ENCODE measurements around the gene EPHA2. TPM values are rescaled to one million over a fixed set of nuclear protein-coding genes. Genes with fewer than 3 reads are reported as not detected.

The EPHA2 gene
- total RNA-seq, 2 experiments from 2014 or later = 0.15 TPM; not detected in 1

- Histone ChIP-seq H3K27ac (ENCODE audit: low read depth, low read length, poor library complexity, severe bottlenecking) (no peak overlapping the region), H3K4me2 (ENCODE audit: low read length) (no peak overlapping the region), H3K4me3 (ENCODE audit: low read depth, low read length, poor library complexity, severe bottlenecking) (no peak overlapping the region), H3K79me2 (ENCODE audit: insufficient read depth, low read depth, low read length) (no peaks in the 10 kb centered on the region), H3K9me2 (ENCODE audit: insufficient read depth, low read length) (no peaks in the 10 kb centered on the region), H3K36me3 (ENCODE audit: insufficient read depth, low read length) (no peaks in the 10 kb centered on the region), H3K4me1 (ENCODE audit: insufficient read depth, low read length, poor library complexity, severe bottlenecking) (no peaks in the 10 kb centered on the region), H2AFZ (ENCODE audit: low read length) (no peak overlapping the region), H4K20me1 (ENCODE audit: insufficient read depth, low read length) (no peaks in the 10 kb centered on the region), H3K9me3 (ENCODE audit: low read length) (no peaks in the 10 kb centered on the region)
- intact Hi-C loops (cut with micrococcal nuclease; ENCODE audit: unreplicated experiment) = loop anchor here (5.0 to 10.0 kb wide), 2 partner anchors 172 to 185 kb away; partner anchors contain the start of gene SRARP
- no peak for DNase-seq (ENCODE audit: low spot score)
- BruUV-seq (replicated peaks) = no TSS peak
- POLR2A ChIA-PET = no interaction called here
- CTCF ChIA-PET (ENCODE audit: unreplicated experiment) = interaction anchor here (1.3 kb wide), 1 partner anchor 107 kb away, joined by 3 read pairs; no protein-coding TSS in a partner anchor
- TF ChIP-seq CTCF (conservative IDR thresholded peaks at IDR 0.05; ENCODE audit: low read length) (no peak), EZH2phosphoT487 (IDR thresholded peaks at IDR 0.05; ENCODE audit: borderline replicate concordance, low read depth, low read length) (no peak)
Observed at GRCh38 chr1:16189921-16190621, 34.2 kb upstream of the EPHA2 start.

- CTCF ChIA-PET (ENCODE audit: unreplicated experiment) = interaction anchor here (1.4 kb wide), 1 partner anchor 110 kb away, joined by 7 read pairs; no protein-coding TSS in a partner anchor
- H3K4me1 ChIP-seq (ENCODE audit: insufficient read depth, low read length, poor library complexity, severe bottlenecking) = no peaks in the 10 kb centered on the region
- no TSS peak for BruUV-seq (replicated peaks)
- no peaks in the 10 kb centered on the region for H3K9me2 ChIP-seq (ENCODE audit: insufficient read depth, low read length)
- H3K9me3 ChIP-seq (ENCODE audit: low read length) = no peaks in the 10 kb centered on the region
- POLR2A ChIA-PET = no interaction called here
- H3K4me3 ChIP-seq (ENCODE audit: low read depth, low read length, poor library complexity, severe bottlenecking) = no peak overlapping the region
- no peak for TF ChIP-seq EZH2phosphoT487 (IDR thresholded peaks at IDR 0.05; ENCODE audit: borderline replicate concordance, low read depth, low read length)
- DNase-seq (ENCODE audit: low spot score) = no peak
- H3K4me2 ChIP-seq (ENCODE audit: low read length) = no peak overlapping the region
- no peak overlapping the region for H2AFZ ChIP-seq (ENCODE audit: low read length)
- no peaks in the 10 kb centered on the region for H4K20me1 ChIP-seq (ENCODE audit: insufficient read depth, low read length)
- H3K79me2 ChIP-seq (ENCODE audit: insufficient read depth, low read depth, low read length) = no peaks in the 10 kb centered on the region
- intact Hi-C loops (cut with micrococcal nuclease; ENCODE audit: unreplicated experiment) = loop anchor here (5.0 to 10.0 kb wide), 2 partner anchors 173 to 184 kb away; partner anchors contain the start of gene SRARP
- H3K36me3 ChIP-seq (ENCODE audit: insufficient read depth, low read length) = no peaks in the 10 kb centered on the region
- no peak overlapping the region for H3K27ac ChIP-seq (ENCODE audit: low read depth, low read length, poor library complexity, severe bottlenecking)
Observed at GRCh38 chr1:16189003-16189402, 33.1 kb upstream of the EPHA2 start.

GRCh38 chr1:16187748-16188401, 32.0 kb upstream of the EPHA2 start:
- no peaks in the 10 kb centered on the region for H3K79me2 ChIP-seq (ENCODE audit: insufficient read depth, low read depth, low read length)
- no peak overlapping the region for H3K27ac ChIP-seq (ENCODE audit: low read depth, low read length, poor library complexity, severe bottlenecking)
- POLR2A ChIA-PET = no interaction called here
- peak overlapping the region; percentile 16; the same call in 1 of the 2 replicates for H3K4me2 ChIP-seq (ENCODE audit: low read length)
- H3K36me3 ChIP-seq (ENCODE audit: insufficient read depth, low read length) = no peaks in the 10 kb centered on the region
- H2AFZ ChIP-seq (ENCODE audit: low read length) = peak overlapping the region; percentile 26; the same call in 1 of the 2 replicates
- H4K20me1 ChIP-seq (ENCODE audit: insufficient read depth, low read length) = no peaks in the 10 kb centered on the region
- no peaks in the 10 kb centered on the region for H3K4me1 ChIP-seq (ENCODE audit: insufficient read depth, low read length, poor library complexity, severe bottlenecking)
- DNase-seq (ENCODE audit: low spot score) = peak; percentile 66
- TF ChIP-seq CTCF (conservative IDR thresholded peaks at IDR 0.05; ENCODE audit: low read length) (peak; percentile 99), EZH2phosphoT487 (IDR thresholded peaks at IDR 0.05; ENCODE audit: borderline replicate concordance, low read depth, low read length) (no peak)
- intact Hi-C loops (cut with micrococcal nuclease; ENCODE audit: unreplicated experiment) = loop anchor here (1.0 to 10.0 kb wide), 4 partner anchors 56 to 183 kb away; partner anchors contain the start of gene SRARP
- H3K9me2 ChIP-seq (ENCODE audit: insufficient read depth, low read length) = no peaks in the 10 kb centered on the region
- CTCF ChIA-PET (ENCODE audit: unreplicated experiment) = interaction anchor here (0.6 to 1.4 kb wide), 3 partner anchors 109 to 193 kb away, joined by 3 to 7 read pairs (median 4); no protein-coding TSS in a partner anchor
- no peaks in the 10 kb centered on the region for H3K9me3 ChIP-seq (ENCODE audit: low read length)
- BruUV-seq (replicated peaks) = no TSS peak
- H3K4me3 ChIP-seq (ENCODE audit: low read depth, low read length, poor library complexity, severe bottlenecking) = no peak overlapping the region

Data from OCI-LY7 (cell line).